Liver (tissue), 9 donors: ENCODE results near the gene ITPRID1. TPM values are rescaled to one million over a fixed set of nuclear protein-coding genes. Genes with fewer than 3 reads are reported as not detected.

Experiments
- DNase-seq: peaks from one replicate; pipeline ENCODE4 v3.0.0-alpha.2; 2017; ENCODE audit warnings: low spot score
- H3K27ac ChIP-seq, 2 donors: one replicate each; pipeline ENCODE4 v1.7.0; 2013; ENCODE audit warnings: inconsistent platforms in 2 of 2, low read length in 2 of 2, control low read depth in 1 of 2, low read depth in 1 of 2, mild to moderate bottlenecking in 1 of 2
- H3K27me3 ChIP-seq, 4 donors: one replicate each; pipeline versions ENCODE4 v1.6.1 to v1.7.0; 2013; ENCODE audit warnings: low read length in 3 of 4, inconsistent platforms in 1 of 4, mild to moderate bottlenecking in 1 of 4, moderate library complexity in 1 of 4; ENCODE audit not compliant: control insufficient read depth in 4 of 4, insufficient read depth in 4 of 4
- H3K36me3 ChIP-seq, 4 donors: one replicate each; pipeline versions ENCODE4 v1.6.1 to v1.7.0; 2013; ENCODE audit warnings: low read length in 3 of 4, mild to moderate bottlenecking in 3 of 4, low read depth in 1 of 4, moderate library complexity in 1 of 4; ENCODE audit not compliant: control insufficient read depth in 4 of 4, insufficient read depth in 3 of 4
- H3K4me1 ChIP-seq, 4 donors: one replicate each; pipeline versions ENCODE4 v1.6.1 to v1.7.0; 2013; ENCODE audit warnings: low read length in 3 of 4, mild to moderate bottlenecking in 3 of 4, moderate library complexity in 1 of 4; ENCODE audit not compliant: control insufficient read depth in 4 of 4, insufficient read depth in 4 of 4
- H3K4me3 ChIP-seq, 3 donors: one replicate each; pipeline versions ENCODE4 v1.6.1 to v1.7.0; 2013; ENCODE audit warnings: low read length in 3 of 3, control low read depth in 1 of 3, low read depth in 1 of 3, mild to moderate bottlenecking in 1 of 3
- H3K9ac ChIP-seq, 2 donors: one replicate each; pipeline ENCODE4 v1.7.0; 2013; ENCODE audit warnings: low read length in 2 of 2, mild to moderate bottlenecking in 2 of 2, moderate library complexity in 2 of 2, control low read depth in 1 of 2, low read depth in 1 of 2
- H3K9me3 ChIP-seq, 4 donors: one replicate each; pipeline versions ENCODE4 v1.6.1 to v1.7.0; 2013; ENCODE audit warnings: low read length in 3 of 4; ENCODE audit not compliant: control insufficient read depth in 4 of 4
- CTCF ChIP-seq: fragments of 150-350 bp; IDR thresholded peaks from 2 replicates; pipeline ENCODE4 v1.5.1; 2017; ENCODE audit warnings: improper control_type of control experiment, low read depth, low read length; ENCODE audit not compliant: missing input control
- EGR1 ChIP-seq, 2 donors: IDR thresholded peaks; 2 replicates each; pipeline ENCODE4 v1.6.1; 2016 to 2018; ENCODE audit warnings: antibody characterized with exemption in 2 of 2, low read depth in 2 of 2
- FOXA1 ChIP-seq: IDR thresholded peaks from 2 replicates; pipeline ENCODE4 v1.6.1; 2016; ENCODE audit warnings: antibody characterized with exemption
- FOXA2 ChIP-seq: IDR thresholded peaks from 2 replicates; pipeline ENCODE4 v1.6.1; 2016; ENCODE audit warnings: antibody characterized with exemption
- GABPA ChIP-seq, 2 donors: IDR thresholded peaks in 1 of 2; conservative IDR thresholded peaks in 1 of 2; 2 replicates each; pipeline ENCODE4 v1.6.1; 2016; ENCODE audit warnings: antibody characterized with exemption in 2 of 2, mild to moderate bottlenecking in 1 of 2, moderate library complexity in 1 of 2
- HNF4A ChIP-seq, 2 donors: conservative IDR thresholded peaks; 2 replicates each; pipeline ENCODE4 v1.6.1; 2016; ENCODE audit warnings: antibody characterized with exemption in 2 of 2, mild to moderate bottlenecking in 2 of 2
- HNF4G ChIP-seq: IDR thresholded peaks from 2 replicates; pipeline ENCODE4 v1.6.1; 2016; ENCODE audit warnings: antibody characterized with exemption
- JUND ChIP-seq, 2 donors: IDR thresholded peaks; 2 replicates each; pipeline ENCODE4 v1.6.1; 2016; ENCODE audit warnings: antibody characterized with exemption in 2 of 2
- REST ChIP-seq: IDR thresholded peaks from 2 replicates; pipeline ENCODE4 v1.6.1; 2016; ENCODE audit warnings: antibody characterized with exemption, mild to moderate bottlenecking
- RXRA ChIP-seq, 2 donors: IDR thresholded peaks; 2 replicates each; pipeline ENCODE4 v1.6.1; 2017 to 2018; ENCODE audit warnings: antibody characterized with exemption in 2 of 2, mild to moderate bottlenecking in 1 of 2
- SP1 ChIP-seq: IDR thresholded peaks from 2 replicates; pipeline ENCODE4 v1.6.1; 2018; ENCODE audit warnings: antibody characterized with exemption, mild to moderate bottlenecking
- YY1 ChIP-seq: IDR thresholded peaks from 2 replicates; pipeline ENCODE4 v1.6.1; 2016; ENCODE audit warnings: antibody characterized with exemption, mild to moderate bottlenecking
- ZBTB33 ChIP-seq: IDR thresholded peaks from 2 replicates; pipeline ENCODE4 v1.6.1; 2016; ENCODE audit warnings: antibody characterized with exemption
- WGBS: extraction: QIAGEN DNeasy Blood & Tissue Kit; methylation state at CpG from one replicate; pipeline ENCODE4 v1.1.7; 2013; 5-methylcytosine and 5-hydroxymethylcytosine counted together
- polyA plus RNA-seq, 2 donors: library from polyadenylated mRNA; stranded (reverse) in 1 of 2; unstranded in 1 of 2; fragments of 200-250 nt in 1 of 2; fragments of >200 nt in 1 of 2; fragmentation: Nextera tagmentation in 1 of 2; extraction: Ambion mirVana in 1 of 2; gene quantifications; one replicate each; pipeline versions ENCODE4 v1.2.1 to v1.2.3, GENCODE V29; 2013 to 2015
- total RNA-seq, 2 donors: library from RNA; depleted of rRNA; stranded (reverse); fragments of >200 nt; gene quantifications; one replicate each; pipeline ENCODE4 v1.2.3, GENCODE V29; 2014
- donor health status: healthy.
- donor health status: healthy.
- donor health status: healthy.
- donor health status: healthy.
- donor health status: healthy.

Gene ITPRID1
- total and polyA plus RNA-seq, 4 donors: not detected

- 78% methylated on average over 1 of the region's 1 CpG for WGBS
- DNase-seq: no peak
- H3K4me3 ChIP-seq: no peak overlapping the region
- H3K9ac ChIP-seq: no peak overlapping the region
- TF ChIP-seq REST: no peak
- no peak for TF ChIP-seq GABPA (IDR thresholded peaks at IDR 0.05 in 1 of 2, conservative IDR thresholded peaks at IDR 0.05 in 1 of 2)
- TF ChIP-seq FOXA1: no peak
- no peak for TF ChIP-seq YY1
- no peak for TF ChIP-seq ZBTB33
- TF ChIP-seq EGR1 (IDR thresholded peaks at IDR 0.05; ENCODE audit: low read depth in 2 of 2): no peak
- TF ChIP-seq SP1: no peak
- TF ChIP-seq HNF4A (conservative IDR thresholded peaks at IDR 0.05): no peak
- TF ChIP-seq JUND (IDR thresholded peaks at IDR 0.05): no peak
- no peak for TF ChIP-seq HNF4G
- no peak for TF ChIP-seq FOXA2
- no peak for TF ChIP-seq RXRA (IDR thresholded peaks at IDR 0.05)
- TF ChIP-seq CTCF: no peak
- H3K36me3 ChIP-seq: no peaks in the 10 kb centered on the region
- H3K27ac ChIP-seq: no peak overlapping the region
- no peaks in the 10 kb centered on the region for H3K9me3 ChIP-seq
- H3K4me1 ChIP-seq: no peaks in the 10 kb centered on the region
- H3K27me3 ChIP-seq: peaks cover 0 to 4% (median 0%) of the 10 kb centered on the region in 4 donors
Observed at GRCh38 chr7:31665546-31665945, 151.7 kb downstream of the ITPRID1 start.

GRCh38 chr7:31669461-31669860 is 155.6 kb downstream of the ITPRID1 start:
- no peak overlapping the region for H3K27ac ChIP-seq
- TF ChIP-seq YY1 (no peak), ZBTB33 (no peak), SP1 (no peak)

More at GRCh38 chr7:31669461-31669860, 155.6 kb downstream of the ITPRID1 start:
- Histone ChIP-seq H3K4me1 (no peaks in the 10 kb centered on the region), H3K9me3 (peaks cover 0 to 4% (median under 1%) of the 10 kb centered on the region in 4 donors), H3K27me3 (peaks cover 0 to 3% (median 0%) of the 10 kb centered on the region in 4 donors), H3K4me3 (no peak overlapping the region), H3K9ac (no peak overlapping the region), H3K36me3 (no peaks in the 10 kb centered on the region)
- no peak for DNase-seq
